Testis (tissue), 2 donors: Measurements from ENCODE around the gene HOXC4.

Experiments used
- CTCF ChIP-seq, 3 experiments: fragments of 450-650 bp in 2 of 3; fragments of 200-600 bp in 1 of 3; sonication (generic) in 1 of 3; IDR thresholded peaks; one replicate each; pipeline ENCODE4 v1.5.1; 2016 to 2019; ENCODE audit warnings: antibody characterized with exemption in 3 of 3, mild to moderate bottlenecking in 2 of 3, moderate library complexity in 1 of 3
- POLR2A ChIP-seq: fragments of 450-650 bp; IDR thresholded peaks from one replicate; pipeline ENCODE4 v1.6.1; 2017; ENCODE audit warnings: antibody characterized with exemption, mild to moderate bottlenecking, moderate library complexity

DNA sequence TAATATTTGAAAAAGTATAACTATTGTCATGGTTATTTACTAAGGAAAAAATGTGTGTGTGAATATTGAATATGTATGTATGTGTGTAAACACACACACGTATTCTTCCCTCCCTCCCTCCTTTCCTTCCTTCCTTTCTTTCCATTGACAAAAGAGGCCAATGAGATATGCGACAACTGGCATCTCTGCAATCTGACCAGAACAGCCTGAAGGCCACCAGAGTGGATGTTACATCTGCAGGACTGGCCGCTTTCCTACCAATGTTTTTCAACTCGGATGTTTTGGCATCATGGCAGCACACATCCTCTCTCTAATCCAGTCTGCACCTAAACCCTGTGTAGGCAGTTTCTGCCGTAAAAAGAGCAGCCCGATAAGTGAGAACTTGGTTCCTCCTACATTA is 20.7 kb downstream of the HOXC4 start:
- TF ChIP-seq CTCF (IDR thresholded peaks at IDR 0.05) = no peak
- TF ChIP-seq POLR2A = no peak
